ENCODE results near the gene PDE3B.

DNA sequence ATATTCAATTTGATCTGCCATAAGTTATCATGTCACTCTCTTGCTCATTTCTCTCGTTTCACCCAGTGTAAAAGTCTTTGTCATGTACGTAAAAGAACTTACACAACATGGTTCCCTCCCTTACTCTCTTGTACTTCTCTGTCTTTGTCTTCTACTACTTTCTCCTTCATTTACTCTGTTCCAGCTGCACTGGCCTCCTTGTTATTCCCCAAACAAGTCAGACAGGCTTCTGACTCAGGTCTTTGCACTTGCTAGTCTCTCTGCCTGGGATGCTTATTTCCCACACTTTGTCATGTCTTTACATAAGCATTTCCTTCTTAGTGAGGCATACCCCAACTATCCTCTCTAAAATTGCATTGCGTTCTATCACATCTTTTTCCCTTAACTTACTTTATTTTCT is 131.1 kb downstream of the PDE3B start:
- TF ChIP-seq, protein P1, sequence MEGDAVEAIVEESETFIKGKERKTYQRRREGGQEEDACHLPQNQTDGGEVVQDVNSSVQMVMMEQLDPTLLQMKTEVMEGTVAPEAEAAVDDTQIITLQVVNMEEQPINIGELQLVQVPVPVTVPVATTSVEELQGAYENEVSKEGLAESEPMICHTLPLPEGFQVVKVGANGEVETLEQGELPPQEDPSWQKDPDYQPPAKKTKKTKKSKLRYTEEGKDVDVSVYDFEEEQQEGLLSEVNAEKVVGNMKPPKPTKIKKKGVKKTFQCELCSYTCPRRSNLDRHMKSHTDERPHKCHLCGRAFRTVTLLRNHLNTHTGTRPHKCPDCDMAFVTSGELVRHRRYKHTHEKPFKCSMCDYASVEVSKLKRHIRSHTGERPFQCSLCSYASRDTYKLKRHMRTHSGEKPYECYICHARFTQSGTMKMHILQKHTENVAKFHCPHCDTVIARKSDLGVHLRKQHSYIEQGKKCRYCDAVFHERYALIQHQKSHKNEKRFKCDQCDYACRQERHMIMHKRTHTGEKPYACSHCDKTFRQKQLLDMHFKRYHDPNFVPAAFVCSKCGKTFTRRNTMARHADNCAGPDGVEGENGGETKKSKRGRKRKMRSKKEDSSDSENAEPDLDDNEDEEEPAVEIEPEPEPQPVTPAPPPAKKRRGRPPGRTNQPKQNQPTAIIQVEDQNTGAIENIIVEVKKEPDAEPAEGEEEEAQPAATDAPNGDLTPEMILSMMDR (IDR thresholded peaks at IDR 0.05): no peak
- no peak for TF ChIP-seq EP300 (IDR thresholded peaks at IDR 0.05)
- TF ChIP-seq POLR2AphosphoS5 (IDR thresholded peaks at IDR 0.05): no peak
- TF ChIP-seq POLR2A (IDR thresholded peaks at IDR 0.05; ENCODE audit: low read depth): no peak
